Renal cortical epithelial cell (primary cell): Measurements from ENCODE around the gene NAA80. TPM values are rescaled to one million over a fixed set of nuclear protein-coding genes. Genes with fewer than 3 reads are reported as not detected.
A peak's percentile ranks its signal among the peaks of the same experiment; 100 is the strongest.
"Not testable (repeated sequence)": the region's sequence is repeated elsewhere in the genome, so short reads cannot be mapped to it uniquely, and the experiment has no call there.

Experiments
- DNase-seq: peaks from one replicate; pipeline ENCODE4 v3.0.0-alpha.2; 2011; ENCODE audit warnings: low read depth
- total RNA-seq: library from RNA; depleted of rRNA; stranded (reverse); fragments of >200 nt; gene quantifications from 2 replicates; pipeline ENCODE4 v1.2.3, GENCODE V29; 2014

Gene NAA80
- total RNA-seq, 1 donor from 2014 or later = 2.8 TPM

GRCh38 chr3:50290161-50290641 is 9.0 kb downstream of the NAA80 start:
- DNase-seq = no peak

GRCh38 chr3:50289130-50289529 is 10.1 kb downstream of the NAA80 start:
- DNase-seq = no peak

DNA sequence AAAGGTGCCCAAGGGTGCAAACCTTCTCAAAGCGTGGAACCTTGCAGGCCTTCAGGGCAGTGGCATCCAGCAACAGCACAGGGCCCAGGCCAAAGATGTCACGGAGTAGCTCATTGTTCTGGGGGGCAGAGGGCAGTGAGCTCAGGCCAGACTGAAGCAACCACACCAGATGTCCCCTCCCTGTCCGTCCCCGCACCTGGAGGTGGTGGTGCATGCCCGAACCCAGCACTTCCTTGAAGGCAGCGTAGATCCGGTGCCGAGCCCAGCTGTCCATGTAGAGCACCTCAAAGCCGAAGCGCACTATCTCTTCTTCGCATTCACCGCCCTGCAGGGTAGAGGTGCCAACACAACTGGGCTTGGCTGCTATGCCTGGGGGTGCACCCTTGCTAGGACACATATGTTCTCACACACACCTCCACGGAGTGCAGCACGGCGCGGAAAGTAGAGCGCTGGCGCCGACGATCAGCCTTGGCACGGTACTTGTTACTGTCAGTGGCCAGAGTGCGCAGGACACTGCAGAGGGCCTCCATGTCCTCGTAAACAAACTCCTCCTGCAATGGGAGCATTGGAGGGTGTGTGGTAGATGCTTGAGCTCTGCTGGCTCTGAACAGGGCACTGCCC is 10.7 kb downstream of the NAA80 start:
- DNase-seq = no peak

- DNase-seq = no peak
These were observed 11.9 kb downstream of the NAA80 start for GRCh38 chr3:50287262-50287661.

DNA sequence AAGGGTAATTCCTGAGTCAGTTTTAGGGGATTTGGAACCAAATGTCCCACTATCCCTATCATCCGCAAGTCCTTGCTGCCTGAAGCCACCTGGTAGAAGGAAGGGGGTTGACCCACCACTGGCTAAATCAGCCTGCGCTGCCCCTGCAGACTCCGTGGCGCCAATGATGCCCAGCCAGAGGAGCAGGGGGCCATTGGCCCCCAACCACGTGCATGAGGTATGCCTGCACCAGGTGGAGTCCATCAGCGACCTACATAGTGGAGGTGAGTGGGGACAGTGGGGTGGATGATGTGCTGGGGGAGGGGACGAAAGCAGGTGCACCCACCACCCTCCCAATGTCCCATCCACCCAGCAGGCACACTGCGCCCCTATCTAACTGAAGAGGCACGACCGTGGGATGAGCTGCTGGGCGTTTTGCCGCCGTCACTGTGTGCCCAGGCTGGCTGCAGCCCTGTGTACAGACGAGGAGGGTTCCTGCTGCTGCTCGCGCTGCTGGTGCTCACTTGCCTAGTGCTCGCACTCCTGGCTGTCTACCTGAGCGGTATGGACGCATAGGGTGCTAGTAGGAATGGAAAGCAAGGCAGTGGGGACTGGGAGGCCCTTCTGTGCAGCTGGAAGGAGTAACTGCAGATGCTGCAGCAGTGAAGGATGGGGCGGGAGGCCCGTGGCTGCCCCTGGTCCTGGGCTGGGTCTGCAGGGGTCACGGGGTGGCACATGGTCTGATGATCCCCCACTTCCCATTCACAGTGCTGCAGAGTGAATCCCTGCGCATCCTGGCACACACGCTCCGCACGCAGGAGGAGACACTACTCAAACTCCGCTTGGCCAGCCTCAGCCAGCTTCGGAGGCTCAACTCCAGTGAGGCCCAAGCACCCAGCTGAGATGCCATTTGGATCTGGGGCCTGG is 12.6 kb downstream of the NAA80 start:
- no peak for DNase-seq

GRCh38 chr3:50284121-50284520 is 15.1 kb downstream of the NAA80 start:
- DNase-seq = not testable (repeated sequence)

GRCh38 chr3:50279255-50280016 is 19.8 kb downstream of the NAA80 start:
- no peak for DNase-seq

DNA sequence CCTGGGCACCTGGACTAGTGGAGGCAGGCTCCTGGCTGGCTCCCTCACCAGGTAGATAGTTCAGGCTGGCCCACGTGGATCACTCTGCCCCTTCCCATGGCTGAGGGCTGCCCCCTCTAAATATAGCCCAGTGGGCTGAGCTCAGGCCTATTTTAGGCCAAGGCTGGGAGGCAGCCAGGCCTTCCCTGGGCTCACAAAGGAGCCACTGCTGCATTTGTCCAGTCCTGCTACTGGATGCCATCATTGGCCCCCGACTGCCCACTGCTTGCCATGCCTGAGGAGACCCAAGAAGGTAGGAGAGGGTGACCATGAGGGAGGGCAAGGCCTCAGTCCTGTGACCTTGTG is 20.4 kb downstream of the NAA80 start, which contains the start of gene LSMEM2:
Gene LSMEM2, plus strand, starts transcription at position 208 of the 345 bp plus-strand sequence. Its CDS starts 27 bp downstream, at position 235.
- no peak for DNase-seq

DNA sequence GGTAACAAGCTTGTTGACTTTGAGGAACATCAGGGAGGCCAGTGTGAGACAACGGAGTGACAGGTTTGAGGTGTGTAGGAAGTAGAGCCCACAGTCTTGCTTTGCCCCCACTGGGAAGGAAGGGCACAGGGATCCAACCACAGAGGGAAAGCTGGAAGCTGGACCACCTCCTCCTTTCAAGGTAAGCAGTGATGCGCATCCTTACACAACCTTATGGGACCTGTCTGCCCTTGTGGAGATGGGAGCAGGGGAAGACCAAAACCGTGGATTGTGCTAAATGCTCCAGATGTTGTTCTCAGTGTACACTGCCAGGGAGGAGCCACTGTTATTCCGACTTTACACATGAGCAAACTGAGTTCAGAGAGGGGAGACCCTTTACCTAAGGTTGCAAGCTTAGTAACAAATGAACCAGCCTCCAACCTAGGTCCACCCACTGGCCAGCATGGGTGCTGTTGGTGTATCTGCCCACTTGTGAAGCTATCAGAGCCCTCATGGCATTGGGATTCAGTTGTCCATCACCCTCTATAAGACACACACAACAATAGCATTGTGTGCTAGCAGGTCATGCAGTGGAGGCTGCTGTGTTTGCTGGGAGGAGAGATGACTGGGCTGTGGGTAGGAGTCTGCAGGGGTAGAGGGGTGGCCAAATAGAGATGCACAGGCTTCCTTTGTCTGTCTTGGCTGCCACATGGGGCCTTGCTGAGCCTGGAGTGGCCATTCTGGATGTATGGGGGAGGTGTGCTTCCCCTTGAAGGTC is 20.9 kb downstream of the NAA80 start:
- DNase-seq = no peak

- no peak for DNase-seq
These were observed 22.5 kb downstream of the NAA80 start for GRCh38 chr3:50276762-50277101.

DNA sequence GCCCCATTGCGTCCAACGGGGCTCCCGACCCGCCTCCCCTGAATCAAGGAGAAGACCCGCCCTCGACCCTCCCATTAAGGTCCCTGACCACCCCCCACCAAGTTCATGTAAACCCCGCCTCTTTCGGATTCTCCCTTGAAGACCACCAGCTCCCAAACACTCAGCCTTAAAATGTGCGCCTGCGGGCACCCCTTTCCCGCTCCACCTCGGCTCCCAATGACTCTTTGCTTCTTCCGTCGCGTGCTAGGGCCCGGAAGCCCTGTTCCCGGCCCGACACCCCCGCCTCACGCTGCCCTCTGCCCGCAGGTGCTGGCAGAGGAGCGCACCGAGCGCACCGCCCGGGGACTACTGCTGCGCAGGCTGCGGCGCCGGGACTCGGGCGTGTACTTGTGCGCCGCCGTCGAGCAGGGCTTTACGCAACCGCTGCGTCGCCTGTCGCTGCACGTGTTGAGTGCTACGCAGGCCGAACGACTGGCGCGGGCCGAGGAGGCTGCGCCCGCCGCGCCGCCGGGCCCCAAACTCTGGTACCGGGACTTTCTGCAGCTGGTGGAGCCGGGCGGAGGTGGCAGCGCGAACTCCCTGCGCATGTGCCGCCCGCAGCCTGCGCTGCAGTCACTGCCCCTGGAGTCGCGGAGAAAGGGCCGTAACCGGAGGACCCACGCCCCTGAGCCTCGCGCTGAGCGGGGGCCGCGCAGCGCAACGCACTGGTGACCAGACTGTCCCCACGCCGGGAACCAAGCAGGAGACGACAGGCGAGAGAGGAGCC is 23.0 kb downstream of the NAA80 start:
- DNase-seq = no peak

DNA sequence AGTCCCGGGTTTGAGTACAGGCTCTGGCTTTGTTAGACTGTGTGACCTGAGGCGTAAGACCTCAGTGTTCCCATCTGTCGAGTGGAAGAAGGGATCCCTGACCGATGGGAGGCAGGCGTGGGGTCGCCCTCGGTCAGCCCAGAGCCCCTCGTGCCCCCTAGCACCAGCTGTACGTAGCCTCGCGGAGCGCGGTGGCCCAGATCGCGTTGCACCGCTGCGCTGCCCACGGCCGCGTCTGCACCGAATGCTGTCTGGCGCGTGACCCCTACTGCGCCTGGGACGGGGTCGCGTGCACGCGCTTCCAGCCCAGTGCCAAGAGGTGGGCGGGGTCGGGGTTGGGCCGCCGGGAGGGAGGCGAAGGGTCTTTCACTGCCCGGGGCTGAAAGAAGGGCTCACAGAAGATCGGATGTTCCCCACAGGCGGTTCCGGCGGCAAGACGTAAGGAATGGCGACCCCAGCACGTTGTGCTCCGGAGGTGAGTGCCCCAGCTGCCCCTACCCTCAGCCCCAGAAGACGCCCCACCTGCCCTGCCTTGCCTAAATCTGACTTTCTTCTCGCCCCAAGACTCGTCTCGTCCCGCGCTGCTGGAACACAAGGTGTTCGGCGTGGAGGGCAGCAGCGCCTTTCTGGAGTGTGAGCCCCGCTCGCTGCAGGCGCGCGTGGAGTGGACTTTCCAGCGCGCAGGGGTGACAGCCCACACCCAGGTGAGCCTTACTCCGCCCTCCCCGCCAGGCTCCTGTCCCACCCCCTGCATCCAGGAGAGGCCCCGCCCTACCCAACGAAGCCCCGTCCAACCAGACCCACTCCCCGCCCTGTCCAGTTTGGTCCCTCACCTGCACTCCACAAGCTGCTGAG is 23.8 kb downstream of the NAA80 start:
- no peak for DNase-seq

GRCh38 chr3:50274371-50275104 is 24.7 kb downstream of the NAA80 start:
- DNase-seq = no peak

GRCh38 chr3:50273689-50274065 is 25.5 kb downstream of the NAA80 start:
- DNase-seq = no peak

- DNase-seq = peak; percentile 45
These were observed 26.1 kb downstream of the NAA80 start for GRCh38 chr3:50272911-50273688.

- not testable (repeated sequence) for DNase-seq
These were observed 26.7 kb downstream of the NAA80 start for GRCh38 chr3:50272538-50272910.

DNA sequence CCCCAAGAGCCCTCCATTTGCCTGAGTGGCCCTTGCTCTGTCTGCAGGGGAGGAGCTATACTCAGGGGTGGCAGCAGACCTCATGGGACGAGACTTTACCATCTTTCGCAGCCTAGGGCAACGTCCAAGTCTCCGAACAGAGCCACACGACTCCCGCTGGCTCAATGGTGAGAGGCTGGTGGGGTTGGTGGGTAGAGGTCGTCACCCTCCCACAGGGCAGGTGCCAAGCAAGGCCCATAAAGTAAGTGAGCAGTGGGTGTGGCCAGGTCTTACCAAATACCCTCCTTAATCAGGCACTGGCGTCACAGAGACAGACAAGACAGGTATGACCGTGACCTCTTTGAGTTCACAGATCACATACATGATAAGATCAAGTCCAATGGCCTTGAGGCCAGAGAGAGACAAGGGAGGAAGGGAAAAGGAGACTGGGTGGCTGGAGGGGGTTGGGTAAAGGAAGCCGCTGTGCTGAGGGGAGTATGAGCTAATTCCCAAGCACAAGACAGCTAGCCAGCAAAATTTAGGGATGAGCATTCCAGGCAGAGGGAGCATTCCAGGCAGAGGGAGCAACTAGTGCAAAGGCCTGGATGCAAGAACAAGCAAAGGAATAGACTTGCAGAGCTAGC is 27.8 kb downstream of the NAA80 start:
- DNase-seq = no peak
